Left cardiac atrium (tissue), 4 donors: ENCODE data around the gene RASGRP1. TPM values are rescaled to one million over a fixed set of nuclear protein-coding genes. Genes with fewer than 3 reads are reported as not detected.

Source experiments
- ATAC-seq, 2 donors: fragments of 200-7000 bp; cut with Tn5 transposase; one replicate each; pipeline ENCODE4 v1.9.1; 2020; ENCODE audit warnings: mild to moderate bottlenecking in 2 of 2, moderate library complexity in 2 of 2
- DNase-seq: peaks from one replicate; pipeline ENCODE4 v3.0.0-alpha.2; 2020
- intact Hi-C, 2 donors: fragments of 100-400 bp; cut with DNase I; formaldehyde crosslinking; loops; one replicate each; pipeline versions ENCODE4 v1.14.1 to v1.15.1; 2022 to 2023
- total RNA-seq, 2 donors: library from RNA; stranded (reverse); fragmentation: NEBNext Ultra II Directional; extraction: Animal tissue kit (Norgen Biotek cat#: 25700); gene quantifications; one replicate each; pipeline ENCODE4 v1.2.1, GENCODE V29; 2021
- donor health status: DM: no; HTN: yes; CAD: no.
- donor health status: DM: no; HTN: yes; CAD: no; lungs with severe emphysema.
- donor health status: DM: yes; HTN: yes; CAD: no.
- donor health status: Dilated cardiomyopathy.

RASGRP1 gene
- total RNA-seq, 2 donors from 2014 or later: 1.0 to 1.6 TPM

DNA sequence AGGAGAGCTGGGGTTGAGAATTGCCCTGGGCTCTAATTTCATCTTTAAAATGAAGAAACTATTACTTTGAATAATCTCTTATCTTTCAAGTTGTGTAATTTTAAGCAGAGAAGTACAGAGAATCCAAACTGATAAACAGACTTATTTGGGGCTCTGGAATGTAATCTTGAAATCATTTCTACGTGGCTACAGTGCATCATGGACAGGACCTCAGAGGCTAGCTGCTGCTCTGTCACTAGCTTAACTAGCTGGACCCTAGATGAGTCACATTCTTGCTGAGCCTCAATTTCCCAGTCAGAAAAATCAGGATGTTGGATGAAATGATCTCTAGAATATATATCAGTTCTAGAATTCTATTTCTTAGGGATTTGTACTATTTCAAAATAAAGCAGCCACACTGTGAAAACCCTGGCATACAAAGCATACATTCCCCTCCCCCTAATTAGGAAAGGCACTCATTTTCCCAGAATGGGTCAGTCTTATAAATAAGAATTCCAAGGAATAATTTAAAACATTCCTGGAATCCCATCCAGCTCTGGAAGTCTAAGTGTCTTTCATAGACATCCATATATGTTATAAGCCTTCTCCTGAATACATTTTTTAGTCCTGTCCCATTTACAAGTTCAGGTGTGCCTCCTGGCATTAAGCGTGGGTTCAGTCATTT lies 47.2 kb downstream of the RASGRP1 start:
- intact Hi-C loops: no loop called here
- DNase-seq (no peak), ATAC-seq (no peak)

DNA sequence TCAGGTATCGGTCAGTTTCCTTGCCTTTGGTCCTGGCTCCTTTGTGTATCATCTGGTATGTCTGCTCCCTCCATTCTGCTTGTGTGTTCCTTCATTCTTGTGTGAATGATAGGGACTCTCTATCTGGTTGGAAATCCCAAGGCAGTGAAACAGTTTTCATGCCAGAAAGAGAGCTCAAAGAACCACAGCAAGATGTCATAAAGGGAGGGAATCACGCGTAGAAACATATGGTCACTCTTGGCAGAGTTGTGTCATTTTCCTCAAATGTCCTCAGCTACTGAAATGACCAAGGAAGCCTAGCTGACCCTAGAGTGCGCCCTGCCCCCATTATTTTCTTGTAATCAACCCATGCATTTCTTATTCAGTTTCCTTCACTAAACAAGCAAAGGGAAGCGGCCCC lies 48.0 kb downstream of the RASGRP1 start:
- DNase-seq (no peak), ATAC-seq (no peak)
- intact Hi-C loops: no loop called here

DNA sequence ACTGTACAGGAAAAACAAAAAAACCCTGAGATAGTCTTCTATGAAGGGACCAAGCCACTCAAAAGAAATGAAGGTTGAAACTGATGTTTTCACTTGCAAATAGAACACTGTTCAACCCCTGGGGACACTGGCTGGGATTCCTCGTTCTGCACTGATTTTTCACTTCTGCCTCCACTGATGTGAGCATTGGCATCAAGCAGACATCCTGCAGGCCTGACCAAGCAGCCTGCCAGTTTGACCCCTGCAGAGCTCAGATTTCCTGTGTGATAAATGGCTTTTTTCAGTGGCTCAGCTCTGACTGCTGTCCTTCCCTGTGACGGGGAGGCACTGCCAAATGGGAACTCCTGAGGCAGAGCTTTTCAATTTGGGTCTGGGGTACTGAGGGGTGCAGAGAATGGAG lies 50.0 kb downstream of the RASGRP1 start:
- DNase-seq: no peak
- ATAC-seq: no peak
- intact Hi-C loops: no loop called here

DNA sequence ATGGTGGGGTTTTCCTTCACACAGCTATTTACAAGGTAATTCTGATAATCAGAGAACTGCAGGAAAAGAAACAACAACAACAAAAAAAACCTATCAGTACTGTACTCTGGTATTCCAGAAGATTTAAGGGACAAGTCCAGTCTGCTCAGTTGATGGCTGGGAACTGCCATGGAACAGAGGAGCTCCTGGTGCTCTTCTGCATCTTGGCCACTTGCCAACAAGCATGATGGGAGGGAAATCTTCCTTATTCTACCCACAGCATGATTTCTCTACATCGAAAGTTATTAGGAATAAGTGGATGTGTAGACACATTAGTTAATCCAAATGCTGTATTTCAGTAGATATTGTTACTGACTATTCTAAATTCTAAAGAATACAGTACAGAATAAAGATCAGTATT lies 51.7 kb downstream of the RASGRP1 start:
- ATAC-seq (no peak), DNase-seq (no peak)
- intact Hi-C loops: no loop called here

DNA sequence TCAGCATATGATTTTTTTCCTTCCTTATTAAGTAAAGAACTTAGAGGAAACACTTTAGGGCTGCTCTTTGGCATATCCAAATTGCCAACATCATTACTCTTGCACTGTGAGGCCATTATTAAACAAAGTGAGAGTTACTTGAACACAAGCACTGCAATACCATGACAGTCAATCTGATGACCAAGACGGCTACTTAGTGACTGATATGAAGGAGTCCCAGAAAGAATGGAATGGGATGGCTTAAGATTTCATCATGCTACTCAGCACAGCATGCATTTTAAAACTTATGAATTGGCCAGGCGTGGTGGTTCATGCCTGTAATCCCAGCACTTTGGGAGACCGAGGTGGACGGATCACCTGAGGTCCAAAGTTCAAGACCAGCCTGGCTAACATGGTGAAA lies 55.5 kb downstream of the RASGRP1 start:
- intact Hi-C loops: no loop called here
- ATAC-seq: no peak
- no peak for DNase-seq

DNA sequence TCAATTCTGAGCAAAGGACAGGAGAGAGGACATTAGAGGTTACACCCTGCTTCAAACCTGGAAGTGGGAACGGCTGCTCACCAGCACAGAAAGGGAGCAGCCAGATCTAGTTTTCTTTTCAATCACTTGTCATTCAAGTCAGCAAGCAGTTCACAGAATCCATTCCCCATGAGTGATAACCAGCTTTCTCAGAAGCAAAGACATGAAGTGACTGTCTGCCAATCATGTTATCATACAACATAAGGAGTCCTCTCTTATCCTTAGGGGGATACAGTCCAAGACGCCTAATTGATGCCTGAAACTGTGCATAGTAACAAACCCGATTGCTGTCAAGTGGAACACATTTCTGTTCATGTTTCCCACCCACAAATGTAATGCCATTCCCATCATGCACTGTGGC lies 56.0 kb downstream of the RASGRP1 start:
- intact Hi-C loops: no loop called here
- DNase-seq (no peak), ATAC-seq (no peak)

DNA sequence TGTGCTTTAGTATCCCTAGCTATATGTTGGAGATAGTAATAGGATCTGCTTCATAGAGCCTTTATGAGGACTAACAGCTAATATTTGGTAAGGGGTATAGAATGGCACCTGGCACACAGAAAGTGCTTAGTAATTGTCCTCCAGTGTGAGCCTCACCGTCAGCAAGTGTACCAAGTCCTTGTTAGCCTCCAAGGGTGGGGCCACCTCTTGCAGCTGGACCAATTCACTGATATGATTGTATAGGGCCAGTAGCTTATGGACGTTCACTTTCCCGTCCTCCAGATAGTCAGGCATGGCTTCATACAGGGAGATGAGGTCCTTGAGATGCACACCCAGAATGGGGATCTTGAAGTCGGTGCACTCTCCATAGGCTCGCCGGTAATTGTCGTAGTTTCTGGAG lies 57.0 kb downstream of the RASGRP1 start:
- intact Hi-C loops: no loop called here
- no peak for ATAC-seq

DNA sequence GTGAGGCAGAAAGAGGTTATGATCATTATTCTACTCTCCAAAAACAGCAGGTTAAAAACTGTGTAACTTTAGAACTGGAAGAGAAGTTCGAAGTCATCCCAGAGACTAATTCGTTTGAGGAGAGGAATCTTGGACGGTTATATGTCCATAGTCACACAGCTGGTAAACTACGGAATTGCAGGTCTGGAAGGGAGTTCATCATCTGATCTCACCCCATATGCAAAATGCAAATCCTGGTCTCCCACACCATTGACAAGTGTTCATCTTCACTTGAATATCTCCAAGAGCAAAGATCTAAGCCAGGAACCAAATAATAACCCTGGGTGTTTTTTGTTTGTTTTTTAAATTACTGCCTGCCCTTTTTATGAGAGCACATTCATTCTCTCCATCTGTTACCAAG lies 57.6 kb downstream of the RASGRP1 start:
- intact Hi-C loops: no loop called here
- no peak for DNase-seq
- ATAC-seq: no peak

More for the DNA sequence above, 57.0 kb downstream of the RASGRP1 start:
- no peak for DNase-seq

DNA sequence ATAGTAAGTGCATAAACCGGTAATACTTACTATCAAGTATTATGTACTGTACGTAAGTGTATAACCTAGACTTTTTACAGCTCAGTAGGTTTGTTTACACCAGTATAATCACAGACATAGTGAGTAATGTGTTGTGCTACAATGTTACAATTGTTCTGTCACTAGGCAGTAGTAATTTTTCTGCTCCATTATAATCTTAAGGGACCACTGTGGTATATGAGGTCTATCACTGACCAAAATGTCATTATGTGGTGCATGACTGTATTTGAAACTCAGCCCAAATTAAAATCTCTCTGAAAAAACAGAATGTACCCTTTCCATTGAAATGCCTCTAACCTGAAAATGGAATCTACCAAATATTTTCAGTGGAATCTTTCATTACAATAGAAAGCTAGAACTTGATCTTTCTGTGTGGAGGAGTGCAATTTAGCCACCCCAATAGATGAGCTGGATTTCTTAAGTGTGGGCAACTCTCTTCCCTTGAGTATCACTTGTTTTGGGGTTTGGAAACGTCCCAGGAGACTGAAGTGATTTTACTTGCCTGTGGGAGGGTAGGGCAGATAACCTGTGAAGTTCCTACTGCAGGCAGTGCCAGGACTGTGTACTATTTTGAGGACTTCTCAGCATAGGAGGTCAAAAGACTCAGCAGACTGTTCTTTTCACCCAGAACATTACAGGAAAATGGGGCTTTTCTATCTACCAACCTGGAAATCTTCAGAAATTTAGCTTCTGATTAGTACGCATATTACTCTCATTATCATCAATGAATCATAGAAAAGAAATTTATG lies 59.7 kb downstream of the RASGRP1 start:
- ATAC-seq: peak in 1 of 2 donors; percentile 82
- intact Hi-C loops: no loop called here
- DNase-seq: no peak

DNA sequence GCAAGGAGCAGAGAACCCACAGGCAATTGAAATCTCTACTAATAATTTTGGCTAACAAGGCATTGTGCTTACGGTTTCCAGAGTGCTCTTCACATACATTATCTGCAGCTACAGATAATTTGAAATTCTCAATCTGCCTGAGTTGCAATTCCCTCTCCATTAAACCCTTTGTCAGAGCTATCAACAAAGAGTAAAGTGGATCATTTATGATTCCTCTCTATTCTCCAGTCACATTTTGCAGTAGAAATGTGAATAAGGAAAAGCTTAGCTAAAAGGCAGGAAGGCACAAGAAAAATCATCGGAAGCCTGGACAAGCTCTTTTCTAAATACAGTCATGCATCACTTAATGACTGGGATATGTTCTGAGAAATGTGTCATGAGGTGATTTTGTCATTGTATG lies 61.1 kb downstream of the RASGRP1 start:
- no peak for DNase-seq
- intact Hi-C loops: no loop called here
- ATAC-seq: no peak

DNA sequence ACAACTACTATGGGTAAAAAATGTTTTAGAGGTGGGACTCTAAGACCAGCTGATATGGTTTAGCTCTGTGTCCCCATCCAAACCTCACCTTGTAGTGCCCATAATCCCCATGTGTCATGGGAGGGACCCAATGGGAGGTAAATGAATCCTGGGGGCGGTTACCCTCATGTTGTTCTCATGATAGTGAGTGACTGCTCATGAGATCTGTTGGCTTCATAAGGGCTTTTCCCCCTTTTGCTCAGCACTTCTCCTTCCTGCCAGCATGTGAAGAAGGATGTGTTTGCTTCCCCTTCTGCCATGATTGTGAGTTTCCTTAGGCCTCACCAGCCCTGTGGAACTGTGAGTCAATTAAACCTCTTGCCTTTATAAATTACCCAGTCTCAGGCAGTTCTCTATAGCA lies 65.0 kb downstream of the RASGRP1 start:
- DNase-seq (no peak), ATAC-seq (no peak)
- intact Hi-C loops: no loop called here

DNA sequence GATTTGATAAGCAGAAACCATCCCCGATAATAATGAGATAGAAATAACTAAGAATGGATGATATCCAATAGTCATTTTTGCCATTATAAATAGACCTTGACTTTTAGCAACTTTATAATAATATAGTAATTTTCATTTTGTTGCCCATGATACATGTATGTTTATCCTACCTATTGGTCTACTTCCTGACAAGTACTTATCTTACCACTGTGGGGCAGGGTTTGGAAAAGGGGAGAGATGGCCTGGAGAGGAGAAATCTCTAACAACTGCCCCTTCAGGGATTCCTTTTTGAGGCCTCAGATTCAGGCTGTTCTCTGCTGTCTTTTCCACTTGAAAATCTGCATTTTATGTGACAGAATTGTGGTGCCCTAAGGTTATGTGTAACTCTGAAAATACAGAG lies 68.5 kb downstream of the RASGRP1 start:
- DNase-seq (no peak), ATAC-seq (no peak)
- intact Hi-C loops: no loop called here

DNA sequence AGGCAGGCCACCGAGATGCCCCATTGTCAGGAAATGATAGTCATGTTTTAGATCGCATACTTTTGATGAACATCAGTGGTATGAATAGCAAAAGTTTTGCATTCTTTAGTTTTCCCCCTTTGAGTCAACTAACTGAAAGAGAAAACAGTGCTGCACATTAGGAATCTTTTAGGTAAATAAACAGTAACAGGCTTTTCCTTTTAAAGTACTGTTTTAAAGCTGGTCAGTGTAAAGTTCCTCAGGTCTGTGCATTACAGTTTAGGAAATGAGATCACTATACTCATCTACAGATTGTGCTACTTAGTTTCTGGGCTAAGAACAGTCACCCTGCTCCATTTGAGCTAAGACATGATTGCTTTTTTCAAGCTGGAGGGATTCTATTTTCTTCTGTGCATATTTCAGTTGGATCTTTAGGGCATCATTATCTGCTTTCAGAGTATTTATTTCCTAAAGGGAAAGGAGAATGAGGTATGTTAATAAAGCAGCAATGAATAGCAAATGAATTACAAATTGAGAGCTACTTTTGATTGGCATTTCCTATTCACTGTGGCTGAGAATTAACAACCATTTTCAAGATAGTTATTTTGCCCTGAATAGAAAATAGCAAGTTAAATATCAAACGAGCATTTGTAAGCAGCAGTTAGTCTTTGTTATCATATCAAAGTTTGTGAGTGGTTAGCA lies 74.2 kb downstream of the RASGRP1 start:
- ATAC-seq (no peak), DNase-seq (no peak)
- intact Hi-C loops: no loop called here

DNA sequence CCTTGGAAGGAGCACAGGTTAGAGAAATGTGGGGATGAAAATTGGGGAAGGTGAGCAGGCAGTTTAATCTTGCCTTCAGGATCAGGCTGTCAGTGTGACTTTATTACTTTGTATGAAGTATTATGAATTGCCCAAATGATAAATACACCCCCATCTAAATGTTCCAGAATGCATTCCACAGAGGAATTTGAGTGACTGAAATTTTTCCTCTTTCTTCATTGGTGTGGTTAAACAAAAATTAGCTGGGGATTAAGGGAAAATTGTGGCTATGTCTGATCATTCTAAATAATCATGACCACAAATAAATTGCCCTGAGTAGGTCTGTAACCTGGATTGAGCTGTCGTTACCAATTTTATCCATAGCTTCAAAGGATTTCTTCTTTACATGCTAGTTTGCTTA lies 77.2 kb downstream of the RASGRP1 start:
- DNase-seq: no peak
- intact Hi-C loops: no loop called here
- no peak for ATAC-seq

DNA sequence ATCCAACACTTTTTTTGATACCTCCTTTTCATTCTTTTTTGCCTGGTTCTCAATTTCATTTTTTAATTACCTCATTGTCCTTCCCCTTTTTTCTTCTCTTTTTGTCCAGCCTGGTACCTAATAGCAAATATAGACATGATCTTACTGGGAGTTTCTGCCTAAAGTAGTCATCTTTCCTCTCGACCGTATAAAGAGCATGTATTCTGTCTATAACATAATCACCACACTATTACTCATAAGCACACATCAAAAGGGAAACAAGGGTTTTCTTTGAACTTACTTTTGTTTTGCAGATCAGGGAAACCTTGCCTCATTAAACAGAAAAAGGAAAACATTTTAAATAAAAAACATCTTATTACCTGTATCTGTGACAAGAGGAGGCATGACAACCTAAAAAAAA lies 77.7 kb downstream of the RASGRP1 start:
- intact Hi-C loops: no loop called here
- ATAC-seq (no peak), DNase-seq (no peak)

DNA sequence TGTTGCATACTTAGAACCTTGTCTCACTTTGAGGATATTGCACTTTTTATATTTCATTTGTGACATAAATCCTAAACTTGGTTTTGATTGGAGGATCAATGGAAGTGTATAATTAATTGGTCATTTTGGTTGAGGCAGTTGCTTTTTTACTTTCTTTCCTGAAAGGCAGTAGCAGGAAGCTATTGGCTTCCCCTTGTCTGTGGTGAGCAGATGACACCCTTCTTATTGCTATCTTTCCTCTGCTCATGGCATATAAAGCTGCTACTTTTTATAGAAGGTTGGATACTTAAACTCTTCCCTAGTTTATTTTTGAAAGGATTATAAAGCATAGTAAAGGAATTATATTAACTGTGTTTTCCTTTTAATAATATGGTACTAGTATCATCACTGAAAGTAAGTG lies 82.0 kb downstream of the RASGRP1 start:
- DNase-seq (no peak), ATAC-seq (no peak)
- intact Hi-C loops: no loop called here

DNA sequence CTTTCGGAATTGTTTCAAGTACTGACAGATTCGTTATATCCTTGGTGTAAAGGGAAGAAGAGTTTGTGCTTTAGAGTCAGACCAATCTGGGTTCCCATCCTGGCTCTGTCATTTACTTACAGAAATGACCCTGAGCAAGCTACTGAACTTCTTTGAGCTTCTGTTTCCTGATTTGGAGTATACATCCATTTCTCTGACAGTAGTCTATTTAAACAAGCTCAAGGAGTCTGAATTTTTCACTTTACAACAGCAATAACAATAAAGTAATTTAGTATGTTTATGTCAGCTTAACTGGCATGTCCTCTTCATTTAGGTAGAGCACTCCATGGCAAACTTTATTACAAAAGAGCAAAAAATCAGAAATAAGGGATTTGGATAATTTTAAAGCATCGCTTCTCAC lies 82.9 kb downstream of the RASGRP1 start:
- intact Hi-C loops: no loop called here
- DNase-seq: no peak
- no peak for ATAC-seq

DNA sequence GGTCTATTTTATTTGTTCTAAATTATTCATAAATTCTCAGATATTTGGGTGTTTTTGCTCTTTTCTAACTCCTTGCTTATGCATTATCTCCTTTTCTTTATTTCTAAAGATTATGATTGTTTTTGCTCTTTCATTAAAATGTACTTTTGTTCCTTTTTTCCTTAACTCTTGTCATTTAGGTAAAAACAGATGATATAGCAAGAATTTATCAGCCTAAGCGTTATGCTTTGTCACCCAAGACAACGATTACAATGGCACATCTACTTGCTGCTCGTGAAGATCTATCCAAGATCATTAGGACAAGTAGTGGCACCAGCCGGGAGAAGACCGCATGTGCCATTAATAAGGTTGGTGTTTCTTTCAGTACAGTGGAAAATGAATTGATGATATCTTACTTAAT lies 83.5 kb downstream of the RASGRP1 start:
- DNase-seq: no peak
- no peak for ATAC-seq
- intact Hi-C loops: no loop called here

DNA sequence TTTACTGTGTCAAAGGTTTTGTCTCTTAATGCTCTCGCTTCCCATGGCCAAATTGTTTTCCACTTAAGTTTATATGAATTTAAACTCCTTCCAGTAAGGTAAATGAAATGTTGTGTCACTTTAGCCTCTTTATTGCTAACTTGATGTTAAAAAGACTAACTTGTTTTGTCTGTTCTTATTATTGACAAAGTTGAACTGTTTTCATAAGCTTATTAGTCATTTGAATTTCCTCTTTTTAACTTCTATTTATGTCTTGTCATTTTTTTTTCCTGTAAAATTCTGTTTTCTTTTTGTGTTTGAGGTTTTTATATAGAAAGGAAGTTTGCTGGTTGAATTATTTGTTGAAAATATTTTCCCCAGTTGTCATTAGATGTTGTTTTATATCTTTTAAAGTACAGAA lies 84.9 kb downstream of the RASGRP1 start:
- no peak for DNase-seq
- no peak for ATAC-seq
- intact Hi-C loops: loop anchor here in 1 of 2 donors (10.0 kb wide), 2 partner anchors 85 to 185 kb away; partner anchors contain the start of gene RASGRP1

DNA sequence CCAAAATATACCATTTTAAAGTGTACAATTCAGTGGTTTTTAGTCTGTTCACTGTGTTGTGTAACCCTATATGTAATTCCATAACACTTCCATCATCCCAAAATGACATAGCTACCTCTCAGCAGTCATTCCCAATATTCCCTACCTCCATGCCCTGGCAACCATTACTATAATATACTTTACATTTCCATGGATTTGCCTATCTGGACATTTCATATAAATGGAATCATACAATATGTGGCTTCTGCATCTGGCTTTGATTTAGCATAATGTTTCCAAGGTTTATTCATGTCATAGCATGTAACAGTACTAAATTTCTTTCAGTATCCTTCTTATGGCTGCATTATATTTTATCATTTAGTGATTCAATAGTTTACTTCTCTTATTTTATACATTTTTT lies 85.3 kb downstream of the RASGRP1 start:
- no peak for DNase-seq
- ATAC-seq: no peak
- intact Hi-C loops: loop anchor here in 1 of 2 donors (10.0 kb wide), 2 partner anchors 86 to 186 kb away; partner anchors contain the start of gene RASGRP1
